HL-60/S4 treated with retinoic acid at 250 ng/mL for 4 days and 3 days (cell line): ENCODE data around the gene GON4L.
"Not testable (repeated sequence)": the region's sequence is repeated elsewhere in the genome, so short reads cannot be mapped to it uniquely, and the experiment has no call there.

Experiments used
- in situ Hi-C: fragments of 300-500 bp; cut with MboI; formaldehyde crosslinking; loops from 2 replicates; pipeline ENCODE4 v1.7.0; 2022; ENCODE audit warnings: low sequenced_read_pairs

The GON4L gene

GRCh38 chr1:155827450-155827849 lies 29.6 kb downstream of the GON4L start:
- in situ Hi-C loops: no loop called here

- in situ Hi-C loops: no loop called here
Observed at GRCh38 chr1:155816351-155816750, 40.7 kb downstream of the GON4L start.

- in situ Hi-C loops: no loop called here
Observed at GRCh38 chr1:155813672-155814071, 43.3 kb downstream of the GON4L start.

- in situ Hi-C loops: no loop called here
Observed at GRCh38 chr1:155812878-155813277, 44.1 kb downstream of the GON4L start.

- in situ Hi-C loops: no loop called here
Observed at GRCh38 chr1:155809088-155809487, 47.9 kb downstream of the GON4L start.

GRCh38 chr1:155801149-155801548 lies 55.9 kb downstream of the GON4L start:
- in situ Hi-C loops: no loop called here

- in situ Hi-C loops: not testable (repeated sequence)
Observed at GRCh38 chr1:155795618-155796017, 61.4 kb downstream of the GON4L start.

GRCh38 chr1:155794605-155795245 lies 62.3 kb downstream of the GON4L start:
- in situ Hi-C loops: no loop called here

GRCh38 chr1:155793213-155793612 lies 63.8 kb downstream of the GON4L start:
- in situ Hi-C loops: no loop called here

- in situ Hi-C loops: no loop called here
Observed at GRCh38 chr1:155777582-155777981, 79.4 kb downstream of the GON4L start.

GRCh38 chr1:155776414-155776813 lies 80.6 kb downstream of the GON4L start:
- in situ Hi-C loops: no loop called here

GRCh38 chr1:155773221-155773620 lies 83.8 kb downstream of the GON4L start:
- in situ Hi-C loops: no loop called here

GRCh38 chr1:155769257-155769656 lies 87.8 kb downstream of the GON4L start:
- in situ Hi-C loops: no loop called here

- in situ Hi-C loops: not testable (repeated sequence)
Observed at GRCh38 chr1:155767399-155767989, 89.5 kb downstream of the GON4L start.

GRCh38 chr1:155763989-155764388 lies 93.0 kb downstream of the GON4L start:
- in situ Hi-C loops: not testable (repeated sequence)

- in situ Hi-C loops: not testable (repeated sequence)
Observed at GRCh38 chr1:155763090-155763815, 93.8 kb downstream of the GON4L start.

GRCh38 chr1:155761736-155762405 lies 95.1 kb downstream of the GON4L start:
- in situ Hi-C loops: no loop called here

GRCh38 chr1:155760751-155761475 lies 96.1 kb downstream of the GON4L start:
- in situ Hi-C loops: no loop called here

GRCh38 chr1:155759966-155760630 lies 96.9 kb downstream of the GON4L start:
- in situ Hi-C loops: no loop called here

- in situ Hi-C loops: not testable (repeated sequence)
Observed at GRCh38 chr1:155759017-155759416, 98.0 kb downstream of the GON4L start.
